ENCODE measurements around the gene CNTNAP2. TPM values are rescaled to one million over a fixed set of nuclear protein-coding genes. Genes with fewer than 3 reads are reported as not detected.

CNTNAP2 gene
- total RNA-seq, 2 experiments from 2014 or later, result not detected

DNA sequence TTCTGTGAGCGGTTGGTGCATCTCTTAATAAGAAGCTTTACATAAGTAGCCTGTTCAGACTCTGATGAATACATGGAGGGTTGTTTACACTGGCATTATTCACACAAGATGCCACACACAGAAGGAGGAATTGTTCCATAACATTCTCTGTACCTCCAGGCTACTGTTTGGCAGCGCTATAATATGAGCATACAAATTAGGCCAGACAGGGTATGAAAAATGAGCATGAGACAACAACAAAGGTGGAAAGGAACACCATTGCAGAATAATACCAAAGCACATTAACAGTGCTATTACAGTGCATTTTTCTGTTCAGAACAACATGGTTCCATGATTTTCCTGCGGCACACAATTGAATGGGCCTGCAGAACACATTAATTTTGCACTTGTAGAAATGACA lies 2056.8 kb downstream of the CNTNAP2 start:
- H3K27me3 Mint-ChIP-seq, result no peaks in the 10 kb centered on the region
- intact Hi-C loops (cut with micrococcal nuclease), result no loop called here
- no peaks in the 10 kb centered on the region for H3K36me3 Mint-ChIP-seq
- DNase-seq, result no peak
- POLR2A ChIA-PET, result no interaction called here
- no peaks in the 10 kb centered on the region for H3K9me3 Mint-ChIP-seq
- H3K4me1 Mint-ChIP-seq (ENCODE audit: low read depth), result no peaks in the 10 kb centered on the region
- H3K4me3 Mint-ChIP-seq, result no peak overlapping the region
- no peak overlapping the region for H3K27ac Mint-ChIP-seq
- CTCF ChIA-PET, result no interaction called here

DNA sequence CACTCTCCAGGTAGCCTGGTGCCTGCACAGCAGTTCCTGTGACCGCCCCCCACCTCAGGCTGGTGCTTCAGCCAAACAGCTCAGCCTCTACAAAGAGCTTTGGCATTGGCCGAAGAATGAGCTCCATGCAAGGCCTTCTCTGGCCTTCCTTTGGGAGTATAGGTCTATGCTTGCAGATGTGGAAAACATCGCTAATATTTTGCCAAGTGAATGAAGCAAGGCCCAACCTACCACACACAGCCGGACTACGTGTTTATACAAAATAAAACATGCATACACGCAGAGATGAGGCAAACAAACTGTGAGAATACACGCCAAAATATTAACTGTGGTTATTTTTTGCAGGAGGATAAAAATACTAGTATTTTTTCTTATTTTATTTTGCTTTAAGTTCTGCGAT lies 2057.8 kb downstream of the CNTNAP2 start:
- no peaks in the 10 kb centered on the region for H3K4me1 Mint-ChIP-seq (ENCODE audit: low read depth)
- no peaks in the 10 kb centered on the region for H3K9me3 Mint-ChIP-seq
- no peak overlapping the region for H3K4me3 Mint-ChIP-seq
- no peaks in the 10 kb centered on the region for H3K36me3 Mint-ChIP-seq
- no peak for DNase-seq
- no peak overlapping the region for H3K27ac Mint-ChIP-seq
- no peaks in the 10 kb centered on the region for H3K27me3 Mint-ChIP-seq
- ChIA-PET CTCF (no interaction called here), POLR2A (no interaction called here)
- intact Hi-C loops (cut with micrococcal nuclease), result no loop called here

DNA sequence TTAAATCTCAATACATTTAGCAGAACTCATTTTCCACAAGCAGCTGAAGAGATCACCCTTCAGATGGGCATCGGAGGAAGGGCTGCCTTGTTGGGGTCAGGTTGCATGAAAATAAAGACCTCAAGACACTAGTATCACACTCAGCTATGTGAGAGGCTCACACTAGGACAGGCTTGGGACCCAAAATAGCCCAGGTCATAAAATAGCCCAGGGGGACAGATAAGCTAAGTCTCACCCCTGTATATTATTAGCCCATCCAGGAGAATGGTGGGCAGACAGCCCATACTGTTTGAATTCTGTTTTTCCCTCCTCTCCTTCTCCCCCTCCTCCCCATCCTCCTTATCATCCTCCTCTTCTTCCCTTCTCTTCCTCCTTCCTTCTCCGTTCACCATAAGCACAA lies 2058.9 kb downstream of the CNTNAP2 start:
- H3K36me3 Mint-ChIP-seq, result no peaks in the 10 kb centered on the region
- no peak for DNase-seq
- H3K4me3 Mint-ChIP-seq, result no peak overlapping the region
- CTCF ChIA-PET, result no interaction called here
- no peaks in the 10 kb centered on the region for H3K27me3 Mint-ChIP-seq
- POLR2A ChIA-PET, result no interaction called here
- no peaks in the 10 kb centered on the region for H3K9me3 Mint-ChIP-seq
- no peak overlapping the region for H3K27ac Mint-ChIP-seq
- H3K4me1 Mint-ChIP-seq (ENCODE audit: low read depth), result no peaks in the 10 kb centered on the region
- intact Hi-C loops (cut with micrococcal nuclease), result no loop called here

DNA sequence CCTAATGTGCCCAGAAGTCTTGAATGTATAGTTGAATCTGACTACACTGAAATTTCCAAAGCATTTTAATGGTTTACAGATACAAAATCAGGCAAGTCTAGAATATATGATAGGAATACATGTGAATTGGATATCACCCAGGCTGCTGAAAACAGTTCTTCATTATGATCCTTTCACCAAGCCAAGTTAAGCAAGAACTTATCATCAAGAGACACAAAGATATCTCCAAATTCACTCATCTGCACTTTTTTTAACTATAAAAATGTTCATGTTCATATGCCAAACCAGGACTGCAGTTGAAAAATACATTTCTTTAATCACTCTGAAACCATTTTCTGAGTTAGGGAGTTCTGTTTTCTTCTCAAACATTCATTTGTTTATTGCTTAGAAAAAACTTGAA lies 2061.4 kb downstream of the CNTNAP2 start:
- POLR2A ChIA-PET, result no interaction called here
- CTCF ChIA-PET, result interaction anchor here (0.7 kb wide), 1 partner anchor 28 kb away, joined by 3 read pairs; no protein-coding TSS in a partner anchor
- no peaks in the 10 kb centered on the region for H3K36me3 Mint-ChIP-seq
- no peak for DNase-seq
- H3K9me3 Mint-ChIP-seq, result no peaks in the 10 kb centered on the region
- H3K4me3 Mint-ChIP-seq, result no peak overlapping the region
- intact Hi-C loops (cut with micrococcal nuclease), result no loop called here
- no peaks in the 10 kb centered on the region for H3K4me1 Mint-ChIP-seq (ENCODE audit: low read depth)
- peaks cover 1% of the 10 kb centered on the region for H3K27me3 Mint-ChIP-seq
- H3K27ac Mint-ChIP-seq, result no peak overlapping the region

DNA sequence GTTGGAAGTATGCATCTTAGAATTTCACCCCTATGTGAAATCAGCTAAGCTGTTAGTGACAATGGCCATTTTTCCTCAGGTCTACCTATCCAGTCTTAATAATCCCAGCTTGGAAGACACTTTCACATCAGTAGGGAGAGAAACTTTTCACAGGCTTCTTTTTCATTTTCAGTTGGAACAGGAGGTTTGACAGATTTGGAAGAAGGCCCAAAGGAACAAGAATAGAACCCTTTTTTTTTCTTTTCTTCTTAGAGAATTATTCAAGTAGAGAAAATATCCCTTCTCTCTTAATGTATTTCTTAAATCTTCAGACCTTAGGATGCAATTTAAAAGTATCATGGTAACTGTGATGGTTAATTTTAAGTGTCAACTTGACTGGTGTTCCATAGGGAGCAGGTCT lies 2063.5 kb downstream of the CNTNAP2 start:
- Mint-ChIP-seq H3K27ac (no peak overlapping the region), H3K27me3 (peaks cover 2% of the 10 kb centered on the region), H3K4me1 (ENCODE audit: low read depth) (no peaks in the 10 kb centered on the region), H3K36me3 (no peaks in the 10 kb centered on the region), H3K4me3 (no peak overlapping the region), H3K9me3 (no peaks in the 10 kb centered on the region)
- no peak for DNase-seq
- CTCF ChIA-PET, result no interaction called here
- intact Hi-C loops (cut with micrococcal nuclease), result no loop called here
- POLR2A ChIA-PET, result no interaction called here

DNA sequence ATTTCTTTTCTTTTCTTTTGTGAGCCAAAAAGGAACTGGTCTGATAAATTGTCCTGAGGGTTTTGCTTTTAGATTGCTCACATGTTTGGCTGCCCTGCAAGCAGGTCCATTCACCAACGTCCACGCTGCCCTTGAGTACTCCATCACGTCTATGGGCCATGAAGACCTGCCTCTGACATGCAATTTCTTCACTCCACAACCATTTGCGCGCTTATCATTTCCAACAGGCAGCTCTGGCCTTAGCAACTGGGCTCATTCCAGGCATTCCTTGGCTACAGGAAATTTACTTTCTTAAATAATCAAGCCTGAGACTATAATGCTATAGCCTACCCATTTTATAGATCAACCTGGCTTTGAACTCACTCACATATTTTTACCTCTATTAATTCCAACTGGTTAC lies 2065.7 kb downstream of the CNTNAP2 start:
- no peak overlapping the region for H3K4me3 Mint-ChIP-seq
- POLR2A ChIA-PET, result no interaction called here
- intact Hi-C loops (cut with micrococcal nuclease), result no loop called here
- no peak overlapping the region for H3K27ac Mint-ChIP-seq
- peaks cover 2% of the 10 kb centered on the region for H3K27me3 Mint-ChIP-seq
- H3K9me3 Mint-ChIP-seq, result no peaks in the 10 kb centered on the region
- CTCF ChIA-PET, result no interaction called here
- H3K36me3 Mint-ChIP-seq, result no peaks in the 10 kb centered on the region
- no peaks in the 10 kb centered on the region for H3K4me1 Mint-ChIP-seq (ENCODE audit: low read depth)
- DNase-seq, result no peak

DNA sequence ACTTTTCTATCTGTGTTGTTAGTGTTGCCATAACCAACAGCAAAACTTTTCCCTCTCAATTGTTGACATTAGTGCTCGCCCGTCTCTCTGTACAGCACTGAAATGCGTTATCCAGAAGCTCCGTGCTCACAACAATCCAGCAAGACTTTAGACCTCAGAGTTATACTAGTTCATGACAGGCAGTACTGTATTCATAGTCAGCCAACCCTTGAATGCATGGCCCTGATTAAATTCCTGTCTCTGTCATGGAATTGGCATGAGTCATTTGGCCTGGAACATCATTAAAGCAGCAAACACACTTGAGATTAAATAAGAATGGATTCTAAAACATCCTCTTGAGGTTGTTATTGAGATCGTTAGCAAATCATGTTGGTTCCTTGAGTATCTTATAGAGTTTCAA lies 2068.4 kb downstream of the CNTNAP2 start:
- CTCF ChIA-PET, result no interaction called here
- Mint-ChIP-seq H3K36me3 (no peaks in the 10 kb centered on the region), H3K4me1 (ENCODE audit: low read depth) (no peaks in the 10 kb centered on the region)

DNA sequence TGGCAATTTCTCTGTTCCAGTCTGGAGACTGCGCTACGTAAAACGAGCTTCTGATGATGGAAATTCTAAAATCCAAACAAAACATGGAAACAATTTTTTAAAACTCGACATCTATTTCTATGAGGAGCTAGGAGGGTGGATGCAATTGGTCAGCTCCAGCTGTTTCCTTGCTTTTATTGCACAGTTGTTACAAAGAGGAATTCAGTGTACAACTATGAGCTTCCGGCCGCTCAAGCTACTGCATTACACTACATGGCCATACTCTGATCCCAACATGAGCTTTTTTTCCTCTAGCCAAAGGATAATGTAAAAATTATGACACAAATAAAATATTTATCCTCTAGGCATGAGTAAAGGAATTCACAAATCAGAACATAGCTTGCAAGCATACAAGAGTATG lies 2070.9 kb downstream of the CNTNAP2 start:
- Mint-ChIP-seq H3K36me3 (no peaks in the 10 kb centered on the region), H3K4me1 (ENCODE audit: low read depth) (no peaks in the 10 kb centered on the region), H3K27me3 (peaks cover 2% of the 10 kb centered on the region), H3K9me3 (no peaks in the 10 kb centered on the region), H3K4me3 (no peak overlapping the region), H3K27ac (no peak overlapping the region)
- ChIA-PET CTCF (interaction anchor here (0.8 kb wide), 1 partner anchor 54 kb away, joined by 3 read pairs; no protein-coding TSS in a partner anchor), POLR2A (no interaction called here)
- no peak for DNase-seq
- intact Hi-C loops (cut with micrococcal nuclease), result no loop called here

More for the DNA sequence above, 2068.4 kb downstream of the CNTNAP2 start:
- Mint-ChIP-seq H3K27me3 (peaks cover 2% of the 10 kb centered on the region), H3K4me3 (no peak overlapping the region), H3K9me3 (no peaks in the 10 kb centered on the region), H3K27ac (no peak overlapping the region)
- DNase-seq, result no peak
- intact Hi-C loops (cut with micrococcal nuclease), result no loop called here
- POLR2A ChIA-PET, result no interaction called here

DNA sequence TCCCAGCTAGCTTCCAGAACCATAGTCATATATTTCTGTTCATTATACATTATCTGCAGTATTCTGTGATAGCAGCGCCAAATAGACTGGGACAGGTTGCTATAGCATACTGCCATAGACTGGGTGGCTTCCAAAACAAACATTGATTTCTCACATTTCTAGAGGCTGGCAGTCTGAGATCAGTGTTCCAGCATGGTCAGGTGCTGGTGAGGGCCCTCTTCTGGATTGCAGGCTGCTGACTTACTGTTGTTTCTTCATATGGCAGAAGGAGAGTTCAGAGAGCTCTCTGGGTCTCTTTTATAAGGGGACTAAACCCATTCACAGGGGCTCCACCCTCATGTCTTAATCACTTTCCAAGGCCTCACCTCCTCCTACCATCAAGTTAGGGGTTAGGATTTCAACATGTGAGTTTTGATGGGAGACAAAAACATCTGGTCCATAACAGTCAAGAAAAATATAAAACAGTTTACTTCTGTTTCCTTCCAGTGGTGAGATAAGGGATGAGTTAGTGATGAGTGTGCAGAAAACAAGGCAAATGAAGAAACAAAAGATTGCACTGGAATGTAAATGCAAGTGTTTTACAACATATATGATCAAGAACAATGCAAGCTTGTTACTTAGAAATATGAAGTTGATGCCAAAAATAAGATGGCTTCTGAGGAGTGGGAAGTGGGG lies 2074.9 kb downstream of the CNTNAP2 start:
- Mint-ChIP-seq H3K27me3 (peaks cover 4% of the 10 kb centered on the region), H3K36me3 (no peaks in the 10 kb centered on the region), H3K4me3 (no peak overlapping the region), H3K9me3 (no peaks in the 10 kb centered on the region), H3K27ac (no peak overlapping the region), H3K4me1 (ENCODE audit: low read depth) (no peaks in the 10 kb centered on the region)
- POLR2A ChIA-PET, result interaction anchor here (0.6 kb wide), 1 partner anchor 75 kb away, joined by 3 read pairs; no protein-coding TSS in a partner anchor
- CTCF ChIA-PET, result interaction anchor here (0.7 kb wide), 1 partner anchor 394 kb away, joined by 3 read pairs; no protein-coding TSS in a partner anchor
- intact Hi-C loops (cut with micrococcal nuclease), result no loop called here
- DNase-seq, result no peak

DNA sequence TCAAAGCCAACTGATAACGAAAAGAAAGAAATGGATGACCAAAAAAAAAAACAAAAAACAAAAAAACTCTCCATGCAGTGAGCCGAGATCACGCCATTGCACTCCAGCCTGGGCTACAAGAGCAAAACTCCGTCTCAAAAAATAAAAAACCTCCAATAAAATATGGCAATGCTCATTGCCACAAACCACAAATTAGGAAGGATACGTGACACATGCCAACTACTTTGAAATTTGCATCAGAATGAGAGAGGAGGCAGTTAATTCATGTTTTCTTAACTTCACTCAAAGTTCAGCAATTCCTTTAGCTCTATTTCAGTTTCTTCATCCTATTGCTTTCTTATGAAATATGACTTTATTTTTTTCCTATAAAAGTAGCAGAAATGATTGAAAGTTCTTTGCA lies 2075.9 kb downstream of the CNTNAP2 start:
- H3K9me3 Mint-ChIP-seq, result no peaks in the 10 kb centered on the region
- H3K36me3 Mint-ChIP-seq, result no peaks in the 10 kb centered on the region
- intact Hi-C loops (cut with micrococcal nuclease), result no loop called here
- ChIA-PET CTCF (no interaction called here), POLR2A (no interaction called here)
- H3K4me3 Mint-ChIP-seq, result no peak overlapping the region
- DNase-seq, result no peak
- H3K27me3 Mint-ChIP-seq, result peaks cover 4% of the 10 kb centered on the region
- no peaks in the 10 kb centered on the region for H3K4me1 Mint-ChIP-seq (ENCODE audit: low read depth)
- no peak overlapping the region for H3K27ac Mint-ChIP-seq

DNA sequence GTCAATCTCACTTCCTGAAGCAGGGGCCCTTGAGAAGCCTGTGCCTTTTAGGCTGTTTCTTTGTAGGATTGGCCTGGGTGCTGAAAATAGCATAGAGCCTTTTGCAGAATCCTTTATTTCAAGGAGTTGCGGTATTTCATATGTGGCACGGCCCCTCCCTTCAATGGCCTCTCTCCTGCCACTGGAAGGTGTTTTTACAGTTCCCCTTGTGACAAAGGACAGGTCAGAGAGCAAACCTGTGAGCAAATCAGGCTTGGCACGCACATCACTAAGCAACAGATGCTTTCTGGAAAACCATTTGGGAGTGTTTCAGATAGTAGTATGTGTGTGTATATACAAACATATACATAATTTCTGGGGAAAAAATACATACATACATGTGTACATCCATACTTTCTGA lies 2085.4 kb downstream of the CNTNAP2 start:
- CTCF ChIA-PET, result no interaction called here
- Mint-ChIP-seq H3K36me3 (no peaks in the 10 kb centered on the region), H3K9me3 (no peaks in the 10 kb centered on the region), H3K4me3 (no peak overlapping the region), H3K27ac (no peak overlapping the region), H3K4me1 (ENCODE audit: low read depth) (no peaks in the 10 kb centered on the region), H3K27me3 (peaks cover 5% of the 10 kb centered on the region)
- POLR2A ChIA-PET, result no interaction called here
- intact Hi-C loops (cut with micrococcal nuclease), result no loop called here
- DNase-seq, result no peak

DNA sequence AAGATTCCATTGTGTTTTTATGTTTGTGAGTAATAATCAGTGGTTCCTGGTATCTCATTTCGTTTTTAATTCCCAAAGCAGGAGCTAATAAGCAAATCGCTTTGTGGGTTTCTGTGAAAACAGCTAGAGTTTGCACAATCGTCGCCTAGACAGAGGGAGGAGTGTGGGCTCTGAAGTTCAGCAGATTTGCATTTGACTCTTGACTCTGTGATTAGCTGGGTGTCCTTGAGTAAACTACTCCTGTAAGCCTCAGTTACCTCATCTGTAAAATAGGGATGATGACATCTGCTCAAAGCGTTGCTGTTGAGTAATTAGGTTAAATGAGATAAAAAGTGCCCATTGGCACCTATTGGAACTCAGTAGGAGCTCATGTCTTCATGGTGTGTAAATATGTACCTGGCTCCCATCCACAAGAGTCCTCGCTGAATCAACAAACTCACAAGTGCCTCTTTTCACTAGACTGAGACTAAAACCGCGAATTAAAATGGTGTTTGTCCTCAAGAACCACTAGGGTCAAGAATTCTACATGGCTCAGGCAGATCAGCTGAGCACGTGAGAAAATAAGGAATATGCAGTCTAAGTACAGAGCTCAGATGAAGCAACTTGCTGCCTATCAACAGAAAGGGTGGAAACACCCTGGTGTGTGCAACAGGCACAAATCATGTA lies 2088.2 kb downstream of the CNTNAP2 start:
- intact Hi-C loops (cut with micrococcal nuclease), result no loop called here
- Mint-ChIP-seq H3K27me3 (peaks cover 9% of the 10 kb centered on the region), H3K4me1 (ENCODE audit: low read depth) (no peaks in the 10 kb centered on the region)

DNA sequence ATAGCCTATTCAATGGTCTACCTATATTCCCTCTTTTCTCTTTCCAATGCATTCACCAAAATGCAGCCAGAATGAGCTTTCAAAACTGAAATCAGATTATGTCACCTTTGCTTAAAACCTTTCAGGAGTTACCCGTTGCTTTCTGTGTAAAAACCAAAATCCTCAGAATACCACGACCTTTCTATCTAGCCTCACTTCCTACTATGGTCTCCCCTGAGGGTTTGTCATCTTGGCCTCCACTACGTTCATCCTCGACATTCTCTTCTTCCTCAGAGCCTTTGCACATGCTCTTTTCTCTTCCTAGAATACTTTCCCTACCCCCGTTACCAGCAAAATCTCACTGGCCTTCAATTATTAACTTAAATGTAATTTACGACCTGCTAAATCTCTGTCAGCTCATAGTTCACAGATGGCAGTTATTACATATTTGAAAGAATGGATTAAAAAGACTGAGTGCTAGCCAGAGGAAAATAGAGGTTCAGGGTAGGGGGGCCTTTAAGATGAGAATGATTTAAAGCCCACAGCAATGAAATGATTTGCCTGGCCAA lies 2093.1 kb downstream of the CNTNAP2 start:
- Mint-ChIP-seq H3K27me3 (peaks cover 9% of the 10 kb centered on the region), H3K9me3 (no peaks in the 10 kb centered on the region), H3K4me3 (no peak overlapping the region), H3K27ac (no peak overlapping the region), H3K36me3 (no peaks in the 10 kb centered on the region), H3K4me1 (ENCODE audit: low read depth) (no peaks in the 10 kb centered on the region)
- ChIA-PET CTCF (no interaction called here), POLR2A (no interaction called here)
- intact Hi-C loops (cut with micrococcal nuclease), result no loop called here
- no peak for DNase-seq

More for the DNA sequence above, 2088.2 kb downstream of the CNTNAP2 start:
- no peak overlapping the region for H3K27ac Mint-ChIP-seq
- POLR2A ChIA-PET, result no interaction called here
- H3K9me3 Mint-ChIP-seq, result no peaks in the 10 kb centered on the region
- no peaks in the 10 kb centered on the region for H3K36me3 Mint-ChIP-seq
- CTCF ChIA-PET, result interaction anchor here (2.1 kb wide), 1 partner anchor 38 kb away, joined by 5 read pairs; no protein-coding TSS in a partner anchor
- no peak for DNase-seq
- no peak overlapping the region for H3K4me3 Mint-ChIP-seq
